Hematopoietic multipotent progenitor cell treated with erythropoietin and hydrocortisone succinate and interleukin-3 and kit ligand, for 17 days (in vitro differentiated cells): ENCODE measurements around the gene C11orf42.

ENCODE experiments used
- DNase-seq: peaks from one replicate; pipeline ENCODE4 v3.0.0-alpha.2; 2015; ENCODE audit warnings: low spot score

C11orf42 gene

DNA sequence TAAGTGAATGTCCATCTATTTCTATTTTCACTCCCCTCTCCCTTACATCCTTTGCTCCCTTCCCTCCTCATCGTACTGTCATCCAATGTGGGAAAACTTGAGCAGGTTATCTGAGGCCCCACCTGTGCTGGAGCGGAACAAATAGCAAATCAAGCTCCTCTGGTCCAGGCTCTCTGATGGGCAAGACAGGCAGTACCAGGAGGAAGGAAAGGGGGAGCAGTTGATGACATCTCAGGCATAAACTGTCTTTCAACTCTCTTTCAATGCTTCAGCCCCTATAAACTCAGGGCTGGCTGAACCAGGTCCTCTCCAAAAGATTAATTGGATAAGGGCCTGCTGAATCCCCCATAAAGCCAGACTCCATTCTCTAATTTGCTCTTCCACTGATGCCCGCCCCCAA lies 52.8 kb downstream of the C11orf42 start:
- no peak for DNase-seq

DNA sequence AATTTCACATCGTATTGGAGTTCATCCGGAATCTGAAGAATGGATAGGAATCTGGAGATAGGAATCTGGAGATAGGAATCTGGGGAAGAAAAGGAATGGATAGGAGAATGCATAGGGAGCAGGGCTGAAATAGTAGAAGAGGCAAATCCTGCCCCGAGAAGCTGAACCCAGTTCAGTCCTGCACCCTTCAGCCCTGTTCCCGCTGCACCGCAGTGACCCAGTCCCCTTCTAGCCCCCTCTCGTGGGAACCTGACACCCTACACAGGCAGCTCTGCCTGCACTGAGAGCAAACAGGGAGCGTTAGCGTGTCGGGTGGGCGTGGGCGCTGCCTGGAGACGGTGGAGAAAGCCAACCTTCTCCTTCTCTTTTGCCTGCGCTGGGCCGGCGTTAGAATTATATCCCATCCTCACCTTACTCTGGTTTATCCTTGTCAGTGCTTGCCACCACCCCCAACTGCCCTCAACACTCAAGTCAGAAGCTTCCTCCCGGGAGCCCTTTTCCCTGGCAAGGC lies 53.3 kb downstream of the C11orf42 start:
- no peak for DNase-seq

DNA sequence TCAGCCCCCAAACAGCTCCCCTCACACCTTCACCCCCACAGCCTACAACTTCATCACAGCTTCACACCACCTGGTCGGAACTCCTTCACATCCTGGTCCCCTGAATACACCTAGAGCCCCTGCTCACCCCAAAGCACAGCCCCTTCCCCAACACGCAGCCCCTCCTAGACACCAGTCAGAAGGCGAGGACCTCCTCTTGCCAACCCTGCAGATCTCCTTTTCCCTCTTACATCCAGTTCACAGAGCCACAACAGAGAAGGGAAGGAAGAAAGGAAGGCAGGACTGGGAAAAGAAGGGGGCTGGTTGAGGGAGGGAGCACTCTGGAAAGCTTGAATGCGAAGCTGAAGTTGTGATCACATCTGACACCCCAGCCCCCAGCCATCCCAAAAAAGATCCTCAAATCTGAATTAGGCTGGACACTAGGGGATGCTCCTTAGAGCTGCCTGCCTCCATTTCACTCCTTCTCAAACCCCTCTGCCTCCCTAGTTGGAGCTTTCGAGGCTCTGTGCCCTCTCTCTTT lies 54.9 kb downstream of the C11orf42 start:
- no peak for DNase-seq
